Retina (tissue), 1 donor: Measurements from ENCODE around the gene THADA.
"Not testable (repeated sequence)": the region's sequence is repeated elsewhere in the genome, so short reads cannot be mapped to it uniquely, and the experiment has no call there.

Experiments used
- DNase-seq: peaks from one replicate; pipeline ENCODE4 v3.0.0-alpha.2; 2016

Gene THADA

GRCh38 chr2:43297740-43298139 is 298.1 kb downstream of the THADA start:
- not testable (repeated sequence) for DNase-seq

DNA sequence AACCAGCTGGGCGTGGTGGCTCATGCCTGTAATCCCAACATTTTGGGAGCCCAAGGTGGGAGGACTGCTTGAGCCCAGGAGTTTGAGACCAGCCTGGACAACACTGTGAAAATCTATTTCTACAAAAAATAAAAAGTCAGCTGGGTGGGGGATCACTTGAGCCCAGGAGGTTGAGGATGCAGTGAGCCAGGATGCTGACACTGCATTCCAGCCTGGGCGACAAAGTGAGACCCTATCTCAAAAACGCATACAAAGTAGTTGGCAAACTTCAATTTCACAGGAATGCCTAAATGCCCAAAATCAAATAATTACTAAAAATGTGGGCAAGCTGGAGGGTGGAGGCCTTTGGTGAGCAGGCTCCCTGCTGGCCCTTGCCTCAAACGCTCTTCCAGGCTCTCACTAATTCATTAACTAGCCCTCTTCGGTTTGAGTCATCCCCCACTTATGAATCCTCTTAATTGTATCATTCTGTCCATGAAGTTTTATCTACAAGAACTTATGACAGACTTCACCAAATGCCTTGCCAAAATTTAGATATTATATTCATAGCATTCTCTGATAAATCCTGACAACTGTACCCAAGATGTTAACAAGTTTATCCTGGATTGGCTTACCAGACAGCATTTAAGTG is 300.8 kb downstream of the THADA start:
- no peak for DNase-seq

GRCh38 chr2:43293744-43294695 is 301.8 kb downstream of the THADA start:
- DNase-seq, result no peak

DNA sequence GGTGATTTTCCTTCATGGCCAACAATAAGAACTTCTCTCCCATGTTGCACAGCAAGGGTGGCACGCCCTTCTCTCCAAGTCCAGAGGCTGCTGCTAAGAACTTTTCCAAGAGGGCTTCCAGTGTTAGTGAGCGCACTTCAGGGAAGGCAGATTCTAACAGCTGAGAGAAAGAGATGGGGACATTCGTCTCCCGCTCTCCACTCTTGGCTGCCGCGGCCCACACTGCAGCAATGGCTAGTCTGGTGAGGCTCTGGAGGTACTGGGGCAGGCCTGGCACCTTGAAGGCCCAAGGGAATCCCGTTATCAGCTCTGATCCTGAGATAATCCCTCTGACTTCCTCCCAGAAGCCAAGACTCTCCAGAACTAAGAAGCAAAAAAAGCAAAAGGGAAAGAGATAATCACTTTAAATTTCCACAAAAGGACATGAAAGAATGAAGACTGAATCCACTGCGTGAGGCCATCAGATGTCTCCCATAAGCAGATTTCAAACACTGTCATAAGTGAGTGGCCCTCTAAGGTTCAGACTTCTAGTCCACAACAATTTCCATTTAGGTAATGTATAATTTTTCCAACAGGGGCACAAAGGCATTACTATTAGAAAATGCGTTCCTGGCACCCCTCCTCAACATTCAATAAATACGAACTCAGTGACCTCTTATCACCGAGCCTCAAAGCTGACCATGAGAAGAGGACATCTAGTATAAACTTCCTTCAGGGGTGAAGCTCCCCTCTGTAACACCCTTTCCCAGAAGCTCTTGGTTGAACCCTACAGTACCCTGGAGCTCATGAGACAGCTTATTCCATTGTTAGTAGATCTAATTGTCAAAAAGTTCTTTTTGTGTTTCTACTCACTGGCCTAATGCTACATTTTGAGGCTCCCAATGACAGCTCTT is 302.7 kb downstream of the THADA start:
- no peak for DNase-seq

GRCh38 chr2:43292297-43292696 is 303.5 kb downstream of the THADA start:
- DNase-seq, result no peak

GRCh38 chr2:43289331-43289730 is 306.5 kb downstream of the THADA start:
- DNase-seq, result no peak

GRCh38 chr2:43288417-43289305 is 307.2 kb downstream of the THADA start:
- DNase-seq, result no peak

DNA sequence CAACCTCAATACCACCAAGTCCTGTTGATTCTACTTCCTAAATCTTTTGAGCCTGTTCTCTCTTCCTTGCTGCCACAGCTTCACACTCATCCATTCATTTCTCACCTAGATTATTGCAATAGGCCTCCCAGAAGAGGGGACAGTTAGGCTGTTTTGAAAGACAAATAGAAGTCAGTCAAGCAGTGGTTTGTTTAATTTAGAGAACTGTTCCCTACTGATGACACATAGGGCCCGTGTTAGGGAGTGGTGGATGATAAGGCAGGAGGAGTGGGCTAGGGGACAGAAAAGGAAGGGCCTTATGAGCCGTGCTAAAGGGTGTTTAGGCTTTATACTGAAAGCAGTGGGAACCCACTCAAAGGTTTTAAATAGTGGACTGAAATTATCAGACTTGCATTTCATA is 309.9 kb downstream of the THADA start:
- no peak for DNase-seq

- no peak for DNase-seq
Observed at GRCh38 chr2:43284967-43285366, 310.9 kb downstream of the THADA start.

- DNase-seq, result not testable (repeated sequence)
Observed at GRCh38 chr2:43284347-43284746, 311.5 kb downstream of the THADA start.

- no peak for DNase-seq
Observed at GRCh38 chr2:43280994-43281393, 314.8 kb downstream of the THADA start.

- no peak for DNase-seq
Observed at GRCh38 chr2:43279317-43279840, 316.5 kb downstream of the THADA start.

- no peak for DNase-seq
Observed at GRCh38 chr2:43278564-43279220, 317.1 kb downstream of the THADA start.

DNA sequence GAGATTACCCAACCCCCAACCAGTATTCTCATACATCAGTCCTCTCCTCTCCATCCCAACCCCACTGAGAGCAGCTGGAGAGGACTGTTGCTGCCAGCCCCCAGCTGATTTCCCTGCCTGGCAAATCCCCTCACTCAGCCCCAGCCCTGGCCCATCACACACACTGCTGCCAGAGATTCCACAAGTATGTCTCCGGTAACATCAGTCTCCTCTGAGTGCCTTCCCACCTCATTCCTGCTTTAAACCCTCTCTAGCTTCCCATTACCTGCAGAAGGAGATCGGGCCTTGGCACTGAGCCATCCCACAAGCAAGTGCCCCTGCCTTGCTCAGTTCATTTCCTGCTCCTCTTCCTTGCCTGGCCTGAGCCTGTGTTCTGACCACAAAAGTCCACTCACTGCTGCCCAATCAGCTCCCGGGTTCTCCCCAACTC is 318.9 kb downstream of the THADA start:
- no peak for DNase-seq

- DNase-seq, result no peak
Observed at GRCh38 chr2:43276266-43276941, 319.4 kb downstream of the THADA start.

GRCh38 chr2:43274721-43275120 is 321.1 kb downstream of the THADA start:
- no peak for DNase-seq

- no peak for DNase-seq
Observed at GRCh38 chr2:43274055-43274454, 321.8 kb downstream of the THADA start.

GRCh38 chr2:43273529-43273928 is 322.3 kb downstream of the THADA start:
- no peak for DNase-seq

- no peak for DNase-seq
Observed at GRCh38 chr2:43270930-43271615, 324.8 kb downstream of the THADA start.

DNA sequence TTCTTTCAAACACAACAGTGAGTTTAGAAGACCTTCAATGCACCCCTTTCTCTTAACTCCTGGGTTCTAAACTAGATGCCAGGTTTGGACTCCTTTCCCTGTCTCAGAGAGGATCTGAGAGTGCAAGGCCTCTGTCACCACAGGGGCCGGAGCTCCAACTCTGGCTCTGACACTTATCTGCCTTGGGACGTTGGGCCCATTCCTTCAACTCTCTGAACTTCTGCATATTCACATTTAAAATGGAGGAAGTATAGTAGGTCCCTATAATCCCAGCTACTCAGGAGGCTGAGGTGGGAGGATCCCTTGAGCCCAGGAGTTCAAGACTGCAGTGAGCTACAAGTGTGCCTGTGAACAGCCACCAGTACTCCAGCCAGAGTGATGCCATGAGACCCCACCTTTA is 325.4 kb downstream of the THADA start:
- no peak for DNase-seq
